ENCODE results near the gene FAF1.
"Not testable (repeated sequence)": the region's sequence is repeated elsewhere in the genome, so short reads cannot be mapped to it uniquely, and the experiment has no call there.

FAF1 gene

GRCh38 chr1:50913954-50914353 is 46.1 kb downstream of the FAF1 start:
- DNase-seq (ENCODE audit: low read depth in 2 of 2, low spot score in 1 of 2), result no peak

- DNase-seq (ENCODE audit: low read depth in 2 of 2, low spot score in 1 of 2), result not testable (repeated sequence)
Measured at GRCh38 chr1:50910356-50910755, 49.7 kb downstream of the FAF1 start.

- DNase-seq (ENCODE audit: low read depth in 2 of 2, low spot score in 1 of 2), result not testable (repeated sequence)
Measured at GRCh38 chr1:50907610-50908009, 52.5 kb downstream of the FAF1 start.

GRCh38 chr1:50906050-50906449 is 54.0 kb downstream of the FAF1 start:
- not testable (repeated sequence) for DNase-seq (ENCODE audit: low read depth in 2 of 2, low spot score in 1 of 2)

GRCh38 chr1:50902419-50902818 is 57.6 kb downstream of the FAF1 start:
- DNase-seq (ENCODE audit: low read depth in 2 of 2, low spot score in 1 of 2), result no peak

GRCh38 chr1:50901872-50902271 is 58.2 kb downstream of the FAF1 start:
- no peak for DNase-seq (ENCODE audit: low read depth in 2 of 2, low spot score in 1 of 2)

- no peak for DNase-seq (ENCODE audit: low read depth in 2 of 2, low spot score in 1 of 2)
Measured at GRCh38 chr1:50898773-50899172, 61.3 kb downstream of the FAF1 start.

GRCh38 chr1:50894340-50894739 is 65.7 kb downstream of the FAF1 start:
- no peak for DNase-seq (ENCODE audit: low read depth in 2 of 2, low spot score in 1 of 2)

GRCh38 chr1:50893466-50893865 is 66.6 kb downstream of the FAF1 start:
- DNase-seq (ENCODE audit: low read depth in 2 of 2, low spot score in 1 of 2), result no peak

- not testable (repeated sequence) for DNase-seq (ENCODE audit: low read depth in 2 of 2, low spot score in 1 of 2)
Measured at GRCh38 chr1:50887555-50887954, 72.5 kb downstream of the FAF1 start.

- DNase-seq (ENCODE audit: low read depth in 2 of 2, low spot score in 1 of 2), result no peak
Measured at GRCh38 chr1:50880373-50880772, 79.7 kb downstream of the FAF1 start.

- no peak for DNase-seq (ENCODE audit: low read depth in 2 of 2, low spot score in 1 of 2)
Measured at GRCh38 chr1:50879137-50879536, 80.9 kb downstream of the FAF1 start.

- no peak for DNase-seq (ENCODE audit: low read depth in 2 of 2, low spot score in 1 of 2)
Measured at GRCh38 chr1:50878434-50878833, 81.6 kb downstream of the FAF1 start.

GRCh38 chr1:50877641-50878040 is 82.4 kb downstream of the FAF1 start:
- no peak for DNase-seq (ENCODE audit: low read depth in 2 of 2, low spot score in 1 of 2)

- DNase-seq (ENCODE audit: low read depth in 2 of 2, low spot score in 1 of 2), result peak; percentile 28 to 38
Measured at GRCh38 chr1:50873458-50874187, 86.4 kb downstream of the FAF1 start.

- DNase-seq (ENCODE audit: low read depth in 2 of 2, low spot score in 1 of 2), result not testable (repeated sequence)
Measured at GRCh38 chr1:50864845-50865244, 95.2 kb downstream of the FAF1 start.

- DNase-seq (ENCODE audit: low read depth in 2 of 2, low spot score in 1 of 2), result no peak
Measured at GRCh38 chr1:50861772-50862171, 98.3 kb downstream of the FAF1 start.

GRCh38 chr1:50860702-50861101 is 99.4 kb downstream of the FAF1 start:
- no peak for DNase-seq (ENCODE audit: low read depth in 2 of 2, low spot score in 1 of 2)

GRCh38 chr1:50860256-50860655 is 99.8 kb downstream of the FAF1 start:
- DNase-seq (ENCODE audit: low read depth in 2 of 2, low spot score in 1 of 2), result no peak

GRCh38 chr1:50859657-50860056 is 100.4 kb downstream of the FAF1 start:
- DNase-seq (ENCODE audit: low read depth in 2 of 2, low spot score in 1 of 2), result no peak

- DNase-seq (ENCODE audit: low read depth in 2 of 2, low spot score in 1 of 2), result no peak
Measured at GRCh38 chr1:50858761-50859160, 101.3 kb downstream of the FAF1 start.

GRCh38 chr1:50857702-50858101 is 102.4 kb downstream of the FAF1 start:
- no peak for DNase-seq (ENCODE audit: low read depth in 2 of 2, low spot score in 1 of 2)

- no peak for DNase-seq (ENCODE audit: low read depth in 2 of 2, low spot score in 1 of 2)
Measured at GRCh38 chr1:50853325-50853724, 106.7 kb downstream of the FAF1 start.

All from stimulated activated CD8-positive, alpha-beta memory T cell treated with anti-CD3 and anti-CD28 coated beads, Interleukin-4, amount 100 ng/mL, for 1 hour (primary cell).